ENCODE measurements around the gene RGS6.

The RGS6 gene

GRCh38 chr14:72418806-72419205 lies 486.6 kb downstream of the RGS6 start:
- Histone ChIP-seq H3K27ac (no peak overlapping the region), H3K4me2 (no peak overlapping the region), H3K36me3 (ENCODE audit: insufficient read depth) (no peaks in the 10 kb centered on the region), H3K9ac (no peak overlapping the region), H3K27me3 (ENCODE audit: insufficient read depth, low read depth) (no peaks in the 10 kb centered on the region), H3K4me3 (IDR thresholded peaks at IDR 0.05; ENCODE audit: insufficient read depth, low read depth, low read length) (no peak overlapping the region), H3K4me1 (ENCODE audit: low read depth, poor library complexity, severe bottlenecking) (peaks cover 15% of the 10 kb centered on the region), H3K79me2 (ENCODE audit: insufficient read depth, low read depth) (no peaks in the 10 kb centered on the region), H4K20me1 (ENCODE audit: insufficient read depth) (no peaks in the 10 kb centered on the region), H2AFZ (ENCODE audit: low read depth) (no peak overlapping the region)
- no peak for TF ChIP-seq CTCF (conservative IDR thresholded peaks at IDR 0.05; ENCODE audit: low read depth, low read length)

GRCh38 chr14:72419226-72419775 lies 487.1 kb downstream of the RGS6 start:
- TF ChIP-seq CTCF (conservative IDR thresholded peaks at IDR 0.05; ENCODE audit: low read depth, low read length): no peak
- Histone ChIP-seq H3K27me3 (ENCODE audit: insufficient read depth, low read depth) (no peaks in the 10 kb centered on the region), H3K4me1 (ENCODE audit: low read depth, poor library complexity, severe bottlenecking) (peaks cover 15% of the 10 kb centered on the region), H3K79me2 (ENCODE audit: insufficient read depth, low read depth) (no peaks in the 10 kb centered on the region), H2AFZ (ENCODE audit: low read depth) (no peak overlapping the region), H3K27ac (no peak overlapping the region), H3K4me2 (no peak overlapping the region), H3K9ac (no peak overlapping the region), H3K4me3 (IDR thresholded peaks at IDR 0.05; ENCODE audit: insufficient read depth, low read depth, low read length) (no peak overlapping the region), H3K36me3 (ENCODE audit: insufficient read depth) (no peaks in the 10 kb centered on the region), H4K20me1 (ENCODE audit: insufficient read depth) (no peaks in the 10 kb centered on the region)

GRCh38 chr14:72420749-72421474 lies 488.7 kb downstream of the RGS6 start:
- Histone ChIP-seq H3K9ac (no peak overlapping the region; the same call in 1 of the 2 replicates), H3K79me2 (ENCODE audit: insufficient read depth, low read depth) (no peaks in the 10 kb centered on the region), H2AFZ (ENCODE audit: low read depth) (peak overlapping the region; percentile 47), H3K4me1 (ENCODE audit: low read depth, poor library complexity, severe bottlenecking) (peaks cover 15% of the 10 kb centered on the region), H3K4me3 (IDR thresholded peaks at IDR 0.05; ENCODE audit: insufficient read depth, low read depth, low read length) (no peak overlapping the region), H3K36me3 (ENCODE audit: insufficient read depth) (no peaks in the 10 kb centered on the region), H3K27ac (no peak overlapping the region), H3K4me2 (peak overlapping the region; percentile 69; the same call in 1 of the 2 replicates), H4K20me1 (ENCODE audit: insufficient read depth) (no peaks in the 10 kb centered on the region), H3K27me3 (ENCODE audit: insufficient read depth, low read depth) (no peaks in the 10 kb centered on the region)
- TF ChIP-seq CTCF (conservative IDR thresholded peaks at IDR 0.05; ENCODE audit: low read depth, low read length): peak; percentile 91

GRCh38 chr14:72423957-72424356 lies 491.7 kb downstream of the RGS6 start:
- H3K27ac ChIP-seq: no peak overlapping the region
- H2AFZ ChIP-seq (ENCODE audit: low read depth): no peak overlapping the region
- TF ChIP-seq CTCF (conservative IDR thresholded peaks at IDR 0.05; ENCODE audit: low read depth, low read length): no peak

More at GRCh38 chr14:72423957-72424356, 491.7 kb downstream of the RGS6 start:
- Histone ChIP-seq H3K4me2 (no peak overlapping the region), H3K27me3 (ENCODE audit: insufficient read depth, low read depth) (no peaks in the 10 kb centered on the region), H3K9ac (no peak overlapping the region), H3K36me3 (ENCODE audit: insufficient read depth) (no peaks in the 10 kb centered on the region), H4K20me1 (ENCODE audit: insufficient read depth) (no peaks in the 10 kb centered on the region), H3K79me2 (ENCODE audit: insufficient read depth, low read depth) (no peaks in the 10 kb centered on the region), H3K4me1 (ENCODE audit: low read depth, poor library complexity, severe bottlenecking) (peaks cover 15% of the 10 kb centered on the region), H3K4me3 (IDR thresholded peaks at IDR 0.05; ENCODE audit: insufficient read depth, low read depth, low read length) (no peak overlapping the region)
